ENCODE data around the gene MAIP1. TPM values are rescaled to one million over a fixed set of nuclear protein-coding genes. Genes with fewer than 3 reads are reported as not detected.

MAIP1 gene
- total RNA-seq, 4 donors from 2014 or later: 17.2 to 23.2 (median 21.0) TPM

GRCh38 chr2:199982126-199982843 is 26.9 kb downstream of the MAIP1 start:
- TF ChIP-seq, protein P1, sequence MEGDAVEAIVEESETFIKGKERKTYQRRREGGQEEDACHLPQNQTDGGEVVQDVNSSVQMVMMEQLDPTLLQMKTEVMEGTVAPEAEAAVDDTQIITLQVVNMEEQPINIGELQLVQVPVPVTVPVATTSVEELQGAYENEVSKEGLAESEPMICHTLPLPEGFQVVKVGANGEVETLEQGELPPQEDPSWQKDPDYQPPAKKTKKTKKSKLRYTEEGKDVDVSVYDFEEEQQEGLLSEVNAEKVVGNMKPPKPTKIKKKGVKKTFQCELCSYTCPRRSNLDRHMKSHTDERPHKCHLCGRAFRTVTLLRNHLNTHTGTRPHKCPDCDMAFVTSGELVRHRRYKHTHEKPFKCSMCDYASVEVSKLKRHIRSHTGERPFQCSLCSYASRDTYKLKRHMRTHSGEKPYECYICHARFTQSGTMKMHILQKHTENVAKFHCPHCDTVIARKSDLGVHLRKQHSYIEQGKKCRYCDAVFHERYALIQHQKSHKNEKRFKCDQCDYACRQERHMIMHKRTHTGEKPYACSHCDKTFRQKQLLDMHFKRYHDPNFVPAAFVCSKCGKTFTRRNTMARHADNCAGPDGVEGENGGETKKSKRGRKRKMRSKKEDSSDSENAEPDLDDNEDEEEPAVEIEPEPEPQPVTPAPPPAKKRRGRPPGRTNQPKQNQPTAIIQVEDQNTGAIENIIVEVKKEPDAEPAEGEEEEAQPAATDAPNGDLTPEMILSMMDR (IDR thresholded peaks at IDR 0.05; ENCODE audit: low read depth): no peak

DNA sequence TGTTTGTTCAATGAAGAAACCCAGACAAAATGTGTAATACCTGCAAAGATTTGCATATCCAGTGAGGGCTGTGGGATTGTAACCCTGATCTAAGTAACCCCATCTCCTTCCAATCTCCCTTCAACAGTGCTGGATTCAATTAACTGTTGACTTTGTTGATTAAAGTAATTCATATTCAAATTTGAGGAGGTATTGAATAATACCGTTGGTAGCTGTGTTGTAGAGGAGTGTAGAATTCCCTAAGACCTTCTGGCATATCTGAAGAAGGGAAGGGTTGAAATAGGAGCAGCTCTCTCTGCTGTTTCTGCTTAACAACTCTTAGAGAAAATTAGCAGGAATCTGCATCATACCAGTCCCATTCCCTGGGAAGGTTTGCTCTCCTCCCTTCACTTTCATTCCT is 28.2 kb downstream of the MAIP1 start:
- TF ChIP-seq, protein P1 (IDR thresholded peaks at IDR 0.05; ENCODE audit: low read depth): no peak

- TF ChIP-seq, protein P1 (IDR thresholded peaks at IDR 0.05; ENCODE audit: low read depth): no peak
Observed at GRCh38 chr2:199984159-199984558, 28.8 kb downstream of the MAIP1 start.

DNA sequence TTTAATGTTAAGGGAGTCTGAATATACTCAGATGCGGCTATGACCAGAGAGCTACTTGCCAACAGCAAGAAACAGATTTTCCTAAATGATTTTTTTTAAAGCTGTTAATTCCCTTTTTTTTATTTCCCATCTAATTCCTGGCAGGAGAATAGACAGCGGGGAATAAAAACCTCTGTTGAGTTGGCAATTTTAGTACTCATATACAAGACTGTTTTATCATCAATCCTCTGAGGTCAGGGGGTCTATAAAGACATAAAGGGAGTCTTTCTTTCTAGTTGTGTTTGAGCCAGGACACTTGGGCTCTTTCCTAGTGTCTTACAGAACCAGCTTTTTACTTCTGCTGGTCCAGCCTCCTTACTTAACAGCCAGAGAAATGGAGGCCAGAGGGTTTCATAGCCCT is 29.4 kb downstream of the MAIP1 start:
- TF ChIP-seq, protein P1 (IDR thresholded peaks at IDR 0.05; ENCODE audit: low read depth): no peak

- TF ChIP-seq, protein P1 (IDR thresholded peaks at IDR 0.05; ENCODE audit: low read depth): no peak
Observed at GRCh38 chr2:199985625-199986207, 30.3 kb downstream of the MAIP1 start.

DNA sequence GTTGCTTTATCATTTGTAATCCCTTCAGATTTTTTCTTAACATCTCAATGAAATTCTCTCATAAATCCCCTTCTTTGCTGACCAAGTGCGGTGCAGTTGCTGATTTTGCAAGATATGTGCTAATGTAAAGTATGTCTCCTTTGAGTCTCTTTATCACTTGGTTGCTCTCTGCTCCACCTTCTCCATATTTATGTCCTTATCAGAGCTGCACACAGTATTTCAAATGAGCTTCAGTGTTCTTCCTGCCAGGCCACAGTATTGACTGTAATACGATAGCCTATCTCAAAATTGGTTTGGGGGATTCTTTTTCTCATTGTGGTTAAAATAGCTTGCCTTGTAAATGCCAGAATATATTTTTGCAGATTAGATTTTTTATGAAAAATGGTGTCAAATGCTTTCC is 32.2 kb downstream of the MAIP1 start:
- TF ChIP-seq, protein P1 (IDR thresholded peaks at IDR 0.05; ENCODE audit: low read depth): no peak

DNA sequence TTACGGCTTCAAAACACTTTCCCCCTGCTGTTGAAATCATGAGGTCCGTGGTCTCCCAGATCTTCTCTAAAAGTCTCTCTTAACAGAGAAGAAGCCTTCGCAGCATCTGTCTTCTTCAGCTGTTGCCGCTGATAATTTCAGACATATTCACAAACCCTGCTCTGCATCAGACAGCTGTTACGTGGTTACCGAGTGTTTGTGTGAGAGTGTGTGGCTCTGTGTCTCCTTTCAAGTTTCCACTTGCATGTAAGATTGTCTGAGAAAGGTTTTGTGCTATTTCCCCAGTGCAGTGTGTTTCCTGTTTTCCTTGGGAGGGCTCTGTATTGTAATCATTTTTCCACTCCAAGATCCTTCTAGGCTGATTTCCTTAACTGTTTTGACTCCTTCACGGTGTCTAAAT is 32.8 kb downstream of the MAIP1 start:
- TF ChIP-seq, protein P1 (IDR thresholded peaks at IDR 0.05; ENCODE audit: low read depth): no peak

All from subcutaneous adipose tissue (tissue), 4 donors.